HG03378 (cell line): Measurements from ENCODE around the gene ZNF619.
A peak's percentile ranks its signal among the peaks of the same experiment; 100 is the strongest.

Experiments used
- ATAC-seq: cut with Tn5 transposase; IDR thresholded peaks from one replicate; pipeline ENCODE4 v1.9.1; 2021; ENCODE audit warnings: mild to moderate bottlenecking, moderate library complexity; ENCODE audit not compliant: unreplicated experiment

Gene ZNF619

GRCh38 chr3:40524568-40525285, 47.8 kb downstream of the ZNF619 start, which contains the start of gene ZNF621:
Gene ZNF621 (plus strand): TSS chr3:40524960. CDS start chr3:40525841, 881 bp downstream.
- peak; percentile 92 for ATAC-seq

GRCh38 chr3:40528426-40528825, 51.5 kb downstream of the ZNF619 start:
- ATAC-seq: no peak

GRCh38 chr3:40532252-40532651, 55.3 kb downstream of the ZNF619 start:
- no peak for ATAC-seq

GRCh38 chr3:40534283-40534682, 57.4 kb downstream of the ZNF619 start:
- ATAC-seq: no peak
